Lower leg skin (tissue), 4 donors: ENCODE results near the gene ETS1. TPM values are rescaled to one million over a fixed set of nuclear protein-coding genes. Genes with fewer than 3 reads are reported as not detected.

Experiments
- DNase-seq, 2 donors: peaks; one replicate each; pipeline ENCODE4 v3.0.0-alpha.2; 2019; ENCODE audit warnings: low spot score in 2 of 2
- H3K4me3 ChIP-seq: fragments of 200-600 bp; sonication (generic); 2 replicates; pipeline ENCODE4 v1.5.1; 2017; ENCODE audit warnings: mild to moderate bottlenecking, low read depth; ENCODE audit not compliant: poor library complexity, severe bottlenecking
- CTCF ChIP-seq, 3 donors: fragments of 450-650 bp; IDR thresholded peaks; one replicate each; pipeline ENCODE4 v1.5.1; 2016; ENCODE audit warnings: antibody characterized with exemption in 3 of 3, mild to moderate bottlenecking in 3 of 3, moderate library complexity in 2 of 3
- POLR2A ChIP-seq, 2 donors: fragments of 450-650 bp; IDR thresholded peaks; one replicate each; pipeline ENCODE4 v1.6.1; 2016 to 2017; ENCODE audit warnings: antibody characterized with exemption in 2 of 2, mild to moderate bottlenecking in 1 of 2, moderate library complexity in 1 of 2
- WGBS, 2 donors: methylation state at CpG; one replicate each; pipeline ENCODE4 v1.1.5; 2018; 5-methylcytosine and 5-hydroxymethylcytosine counted together
- intact Hi-C: fragments of 100-400 bp; cut with DNase I; formaldehyde crosslinking; loops from one replicate; pipeline ENCODE4 v1.15.0; 2023; ENCODE audit warnings: low total_unique reads
- total RNA-seq, 4 donors: library from RNA; depleted of rRNA; stranded (reverse); fragments of >200 nt; gene quantifications; one replicate each; pipeline ENCODE4 v1.1.0, GENCODE V29; 2016

The ETS1 gene
- total RNA-seq, 4 donors from 2014 or later, result 20.6 to 38.7 (median 21.8) TPM

- DNase-seq, result no peak
- 61% methylated on average over 2 of the region's 2 CpGs for WGBS, 2 donors
- TF ChIP-seq POLR2A (IDR thresholded peaks at IDR 0.05) (no peak), CTCF (IDR thresholded peaks at IDR 0.05) (no peak)
- no peak overlapping the region for H3K4me3 ChIP-seq
- intact Hi-C loops, result no loop called here
These were observed 93.8 kb downstream of the ETS1 start for GRCh38 chr11:128493570-128493965.

GRCh38 chr11:128492903-128493569 is 94.3 kb downstream of the ETS1 start:
- 49 to 50% methylated on average over 5 of the region's 5 CpGs for WGBS, 2 donors
- TF ChIP-seq CTCF (IDR thresholded peaks at IDR 0.05) (no peak), POLR2A (IDR thresholded peaks at IDR 0.05) (no peak)
- H3K4me3 ChIP-seq, result no peak overlapping the region
- DNase-seq, result no peak
- intact Hi-C loops, result no loop called here

- TF ChIP-seq CTCF (IDR thresholded peaks at IDR 0.05) (no peak), POLR2A (IDR thresholded peaks at IDR 0.05) (no peak)
- intact Hi-C loops, result no loop called here
- WGBS, 2 donors, result 40 to 42% methylated on average over 2 of the region's 2 CpGs
- no peak for DNase-seq
- no peak overlapping the region for H3K4me3 ChIP-seq
These were observed 94.9 kb downstream of the ETS1 start for GRCh38 chr11:128492461-128492860.

- H3K4me3 ChIP-seq, result no peak overlapping the region
- WGBS, 2 donors, result 69 to 77% methylated on average over 3 of the region's 3 CpGs
- intact Hi-C loops, result no loop called here
- DNase-seq, result no peak
- TF ChIP-seq CTCF (IDR thresholded peaks at IDR 0.05) (no peak), POLR2A (IDR thresholded peaks at IDR 0.05) (no peak)
These were observed 96.0 kb downstream of the ETS1 start for GRCh38 chr11:128491195-128491936.

GRCh38 chr11:128490092-128490491 is 97.3 kb downstream of the ETS1 start:
- TF ChIP-seq POLR2A (IDR thresholded peaks at IDR 0.05) (no peak), CTCF (IDR thresholded peaks at IDR 0.05) (no peak)
- DNase-seq, result no peak
- intact Hi-C loops, result no loop called here
- H3K4me3 ChIP-seq, result no peak overlapping the region
- WGBS, 2 donors, result 76 to 84% methylated on average over 3 of the region's 3 CpGs
